HepG2 (cell line): ENCODE data around the gene FAM193A. TPM values are rescaled to one million over a fixed set of nuclear protein-coding genes. Genes with fewer than 3 reads are reported as not detected.

Experiments
- ATAC-seq: fragments of 200-7000 bp; cut with Tn5 transposase; 3 replicates; pipeline ENCODE4 v1.9.1; 2020; ENCODE audit warnings: mild to moderate bottlenecking, moderate library complexity
- BruUV-seq: library from RNA; stranded (reverse); fragments of 400-500 nt; replicated peaks from 2 replicates; lab custom pipeline; 2021; lab: Mats Ljungman, UMichigan
- CTCF ChIA-PET: fragments of 300-600 bp; formaldehyde crosslinking; extraction: SDS; loops from one replicate; lab custom pipeline; 2021; ENCODE audit warnings: low total read pairs, inconsistent platforms, low intra/inter-chr PET ratio; lab: Yijun Ruan, JAX
- POLR2A ChIA-PET: fragments of 350-600 bp; sonication (Branson Sonifier 250); formaldehyde crosslinking; loops from one replicate; lab custom pipeline; 2020; ENCODE audit warnings: antibody characterized with exemption, inconsistent platforms; lab: Yijun Ruan, JAX
- DNase-seq: peaks from one replicate; pipeline ENCODE4 v3.0.0-alpha.2; 2015; ENCODE audit warnings: low spot score
- FAIRE-seq: peaks from 3 replicates; lab custom pipeline; 2011; peaks lifted over from hg19 to GRCh38; lab: Jason Lieb, UNC
- H2AFZ ChIP-seq: one replicate; pipeline ENCODE4 v1.6.1; 2011; ENCODE audit warnings: low read length, inconsistent platforms
- H3K27ac ChIP-seq: fragments of 300-600 bp; 3 replicates; pipeline ENCODE4 v1.8.0; 2011; ENCODE audit warnings: mixed run types, mild to moderate bottlenecking, mixed read lengths, low read length, inconsistent platforms; ENCODE audit not compliant: insufficient read depth; ENCODE audit errors: extremely low read length
- H3K27me3 ChIP-seq, 2 experiments: fragments of 200-600 bp in 1 of 2; 2 replicates in 1 of 2; 3 replicates in 1 of 2; pipeline versions ENCODE4 v1.6.0 to v1.8.0; 2011; ENCODE audit warnings: low read length in 2 of 2, mild to moderate bottlenecking in 2 of 2, moderate library complexity in 2 of 2, inconsistent platforms in 1 of 2; ENCODE audit not compliant: insufficient read depth in 2 of 2, control insufficient read depth in 1 of 2
- H3K36me3 ChIP-seq, 2 experiments: fragments of 200-600 bp in 1 of 2; replicated peaks in 1 of 2; 2 replicates in 1 of 2; 3 replicates in 1 of 2; pipeline versions ENCODE4 v1.5.1 to v1.8.0; 2011; ENCODE audit warnings: low read length in 2 of 2, inconsistent platforms in 1 of 2; ENCODE audit not compliant: insufficient read depth in 2 of 2, control insufficient read depth in 1 of 2
- H3K4me1 ChIP-seq: 2 replicates; pipeline ENCODE4 v1.5.1; 2012; ENCODE audit warnings: low read length, inconsistent platforms; ENCODE audit not compliant: insufficient read depth
- H3K4me2 ChIP-seq: 2 replicates; pipeline ENCODE4 v1.6.0; 2011; ENCODE audit warnings: low read depth, low read length, inconsistent platforms
- H3K4me3 ChIP-seq, 3 experiments: fragments of 200-600 bp in 1 of 3; sonication (generic), shearing (Covaris generic) in 1 of 3; replicated peaks in 1 of 3; 2 replicates each; pipeline ENCODE4 v1.5.1; 2011 to 2016; ENCODE audit warnings: low read length in 3 of 3, inconsistent platforms in 2 of 3, low read depth in 2 of 3, mild to moderate bottlenecking in 2 of 3, control low read depth in 1 of 3, mixed read lengths in 1 of 3; ENCODE audit not compliant: insufficient read depth in 1 of 3
- H3K79me2 ChIP-seq: one replicate; pipeline ENCODE4 v1.6.1; 2011; ENCODE audit warnings: low read length, inconsistent platforms; ENCODE audit not compliant: insufficient read depth
- H3K9ac ChIP-seq: 2 replicates; pipeline ENCODE4 v1.6.0; 2011; ENCODE audit warnings: mild to moderate bottlenecking, low read depth, low read length, inconsistent platforms; ENCODE audit not compliant: insufficient read depth
- H3K9me3 ChIP-seq: 2 replicates; pipeline ENCODE4 v1.5.1; 2012; ENCODE audit warnings: mild to moderate bottlenecking, low read length
- H4K20me1 ChIP-seq: 2 replicates; pipeline ENCODE4 v1.6.0; 2011; ENCODE audit warnings: inconsistent platforms, mild to moderate bottlenecking, low read length, moderate library complexity; ENCODE audit not compliant: insufficient read depth
- IKZF5 ChIP-seq: IDR thresholded peaks from 2 replicates; pipeline ENCODE4 v1.6.1; 2018; ENCODE audit warnings: missing genetic modification reagents, mild to moderate bottlenecking, missing compliant biosample characterization
- REL ChIP-seq: sonication (generic); formaldehyde crosslinking; conservative IDR thresholded peaks from 2 replicates; pipeline ENCODE4 v1.8.0; 2022; ENCODE audit warnings: mild to moderate bottlenecking, missing genetic modification reagents, moderate library complexity
- TAF1 ChIP-seq: sonication (generic); formaldehyde crosslinking; IDR thresholded peaks from 2 replicates; pipeline ENCODE4 v1.4.0; 2020; ENCODE audit warnings: missing genetic modification reagents
- ZBTB26 ChIP-seq: IDR thresholded peaks from 2 replicates; pipeline ENCODE4 v1.6.1; 2016; ENCODE audit warnings: missing compliant biosample characterization, missing genetic modification reagents, borderline replicate concordance
- ZNF503 ChIP-seq: sonication (generic); formaldehyde crosslinking; IDR thresholded peaks from 2 replicates; pipeline ENCODE4 v1.4.0; 2020; ENCODE audit warnings: missing genetic modification reagents
- ZSCAN21 ChIP-seq: sonication (generic); formaldehyde crosslinking; IDR thresholded peaks from 2 replicates; pipeline ENCODE4 v1.8.0; 2022; ENCODE audit warnings: mild to moderate bottlenecking, missing genetic modification reagents, moderate library complexity, borderline replicate concordance
- WGBS: methylation state at CpG from one replicate; pipeline ENCODE4 v1.1.6; 2017; ENCODE audit warnings: low lambda C conversion rate; 5-methylcytosine and 5-hydroxymethylcytosine counted together
- in situ Hi-C: cut with HindIII; loops from 2 replicates; pipeline ENCODE4 v1.10.0; 2017; ENCODE audit warnings: low pct_unique_long_range_greater_than_20kb; ENCODE audit not compliant: extremely low pct_ligation_motif_present
- intact Hi-C: fragments of 100-400 bp; cut with micrococcal nuclease; formaldehyde crosslinking; loops from one replicate; pipeline ENCODE4 v1.10.0; 2022; ENCODE audit not compliant: unreplicated experiment
- polyA plus RNA-seq, 8 experiments: library from polyadenylated mRNA; depleted of rRNA in 3 of 8; stranded (reverse) in 7 of 8; unstranded in 1 of 8; fragments of >200 nt; fragmentation: Illumina TruSeq in 4 of 8; extraction: Trizol in 4 of 8; gene quantifications; 2 replicates each; pipeline versions ENCODE4 v1.2.1 to v1.2.3, GENCODE V29; 2011 to 2016; ENCODE audit warnings: low read depth in 4 of 8, missing spikeins in 1 of 8, mixed read lengths in 1 of 8; ENCODE audit not compliant: insufficient read depth in 1 of 8
- total RNA-seq, 5 experiments: library from RNA; depleted of rRNA; stranded (reverse); fragments of >200 nt; fragmentation: Illumina TruSeq; extraction: Trizol; gene quantifications; 2 replicates each; pipeline ENCODE4 v1.2.3, GENCODE V29; 2016; ENCODE audit warnings: low read depth in 1 of 5

The FAM193A gene
- total and polyA plus RNA-seq, 2 of the 13 experiments (the other 11 are each of a cell fraction or from before 2014, with no cell fraction given): 5.7 to 8.7 TPM

- intact Hi-C loops: loop anchor here (2.0 kb wide), 1 partner anchor 58 kb away; no protein-coding TSS in a partner anchor
- no peaks in the 10 kb centered on the region for H3K9me3 ChIP-seq
- no peaks in the 10 kb centered on the region for H3K79me2 ChIP-seq
- peak overlapping the region; percentile 53 for H3K27ac ChIP-seq
- no peak overlapping the region for H3K4me2 ChIP-seq
- ATAC-seq (peak; percentile 43), DNase-seq (no peak), FAIRE-seq (no peak)
- BruUV-seq: no TSS peak
- WGBS: 92% methylated on average over 4 of the region's 6 CpGs
- H3K4me1 ChIP-seq: peaks cover 17% of the 10 kb centered on the region
- no peak overlapping the region for H2AFZ ChIP-seq
- no peak overlapping the region for H3K4me3 ChIP-seq
- no peaks in the 10 kb centered on the region for H4K20me1 ChIP-seq
- ChIA-PET POLR2A (interaction anchor here (1.1 to 2.1 kb wide), 2 partner anchors 28 to 69 kb away, joined by 4 to 7 read pairs; no protein-coding TSS in a partner anchor), CTCF (no interaction called here)
- H3K36me3 ChIP-seq: peaks cover 8 to 20% of the 10 kb centered on the region in 2 experiments; a peak in 4 of 5 replicates
- peak overlapping the region; percentile 27; the same call in 1 of the 2 replicates for H3K9ac ChIP-seq
- in situ Hi-C loops: no loop called here
- TF ChIP-seq TAF1 (CRISPR knock-in tag) (no peak), ZSCAN21 (CRISPR knock-in tag) (0 out of 2 replicates have a peak, but pooled peaks have one; percentile 2), REL (CRISPR knock-in tag) (no peak), ZNF503 (CRISPR knock-in tag) (no peak), IKZF5 (CRISPR knock-in tag) (no peak), ZBTB26 (CRISPR knock-in tag) (no peak)
- TF ChIP-seq, all 625 proteins: peak for 1
- no peaks in the 10 kb centered on the region for H3K27me3 ChIP-seq
Observed at GRCh38 chr4:2732526-2732925, 196.1 kb downstream of the FAM193A start.
